Spleen (tissue), 7 donors: ENCODE measurements around the gene RGS1.

Experiments
- POLR2A ChIP-seq, 3 donors: fragments of 450-650 bp; IDR thresholded peaks; one replicate each; pipeline ENCODE4 v1.5.1; 2017; ENCODE audit warnings: antibody characterized with exemption in 3 of 3, mild to moderate bottlenecking in 1 of 3
- POLR2AphosphoS5 ChIP-seq, 3 donors: sonication (generic); formaldehyde crosslinking; IDR thresholded peaks; one replicate each; pipeline ENCODE4 v1.5.1; 2017; ENCODE audit warnings: antibody characterized with exemption in 3 of 3
- TF ChIP-seq, protein P1 (sequence below), 11 experiments: fragments of 200-600 bp in 7 of 11; fragments of 450-650 bp in 4 of 11; sonication (generic) in 4 of 11; IDR thresholded peaks in 8 of 11; conservative IDR thresholded peaks in 3 of 11; 1 replicate in 7 of 11; 2 replicates in 4 of 11; pipeline versions ENCODE4 v1.4.0 to v1.8.0; 2016 to 2021; ENCODE audit warnings: antibody characterized with exemption in 11 of 11, inconsistent platforms in 4 of 11, mild to moderate bottlenecking in 1 of 11
- donor health status: DM: no; HTN: no; CAD: no; lungs with moderate emphysema.
- donor health status: DM: no; HTN: no; CAD: no.
- donor health status: DM: no; HTN: no; CAD: no.

DNA sequence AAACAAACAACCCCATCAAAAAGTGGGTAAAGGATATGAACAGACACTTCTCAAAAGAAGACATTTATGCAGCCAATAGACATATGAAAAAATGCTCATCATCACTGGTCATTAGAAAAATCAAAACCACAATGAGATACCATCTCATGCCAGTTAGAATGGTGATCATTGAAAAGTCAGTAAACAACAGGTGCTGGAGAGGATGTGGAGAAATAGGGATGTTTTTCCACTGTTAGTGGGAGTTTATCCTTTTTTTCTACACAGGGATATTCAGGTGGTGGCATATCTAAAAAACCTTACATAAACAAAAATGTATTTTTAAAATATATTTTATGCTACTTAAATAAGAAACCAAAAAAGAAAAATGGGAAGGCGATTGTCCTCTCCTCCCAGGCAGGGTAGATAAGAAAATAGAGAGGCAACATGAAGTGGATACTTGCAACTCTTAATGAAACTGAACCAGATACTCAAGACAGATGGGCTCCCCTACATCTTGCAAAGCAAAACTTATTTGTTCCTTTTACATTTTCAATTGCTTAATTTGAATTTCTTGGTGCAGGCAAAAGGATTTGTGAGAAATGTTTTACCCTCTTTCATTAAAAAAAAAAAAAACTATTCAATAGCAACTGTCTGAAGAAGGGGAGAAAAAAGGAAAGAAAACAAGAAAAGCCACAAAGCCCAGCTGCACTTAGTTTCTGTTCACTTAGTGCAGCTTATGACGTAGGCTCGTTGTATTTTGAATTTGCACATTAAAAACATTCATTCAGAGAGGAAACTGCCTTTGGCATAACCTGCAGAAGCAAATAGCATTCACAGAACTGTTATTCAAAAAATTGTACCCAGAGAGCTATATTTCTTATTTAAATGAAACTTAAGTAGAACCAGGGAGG, 36.9 kb upstream of the RGS1 start:
- TF ChIP-seq POLR2A (IDR thresholded peaks at IDR 0.05) (no peak), POLR2AphosphoS5 (IDR thresholded peaks at IDR 0.05) (no peak)
- TF ChIP-seq, protein P1, sequence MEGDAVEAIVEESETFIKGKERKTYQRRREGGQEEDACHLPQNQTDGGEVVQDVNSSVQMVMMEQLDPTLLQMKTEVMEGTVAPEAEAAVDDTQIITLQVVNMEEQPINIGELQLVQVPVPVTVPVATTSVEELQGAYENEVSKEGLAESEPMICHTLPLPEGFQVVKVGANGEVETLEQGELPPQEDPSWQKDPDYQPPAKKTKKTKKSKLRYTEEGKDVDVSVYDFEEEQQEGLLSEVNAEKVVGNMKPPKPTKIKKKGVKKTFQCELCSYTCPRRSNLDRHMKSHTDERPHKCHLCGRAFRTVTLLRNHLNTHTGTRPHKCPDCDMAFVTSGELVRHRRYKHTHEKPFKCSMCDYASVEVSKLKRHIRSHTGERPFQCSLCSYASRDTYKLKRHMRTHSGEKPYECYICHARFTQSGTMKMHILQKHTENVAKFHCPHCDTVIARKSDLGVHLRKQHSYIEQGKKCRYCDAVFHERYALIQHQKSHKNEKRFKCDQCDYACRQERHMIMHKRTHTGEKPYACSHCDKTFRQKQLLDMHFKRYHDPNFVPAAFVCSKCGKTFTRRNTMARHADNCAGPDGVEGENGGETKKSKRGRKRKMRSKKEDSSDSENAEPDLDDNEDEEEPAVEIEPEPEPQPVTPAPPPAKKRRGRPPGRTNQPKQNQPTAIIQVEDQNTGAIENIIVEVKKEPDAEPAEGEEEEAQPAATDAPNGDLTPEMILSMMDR (IDR thresholded peaks at IDR 0.05 in 8 of 11, conservative IDR thresholded peaks at IDR 0.05 in 3 of 11) = no peak
